ENCODE data around the gene CD9.

Gene CD9

GRCh38 chr12:6273205-6273540 is 73.0 kb downstream of the CD9 start:
- DNase-seq (ENCODE audit: low read depth in 4 of 4, low spot score in 1 of 4), result no peak

GRCh38 chr12:6273541-6274230 is 73.5 kb downstream of the CD9 start:
- no peak for DNase-seq (ENCODE audit: low read depth in 4 of 4, low spot score in 1 of 4)

- no peak for DNase-seq (ENCODE audit: low read depth in 4 of 4, low spot score in 1 of 4)
These were observed 74.3 kb downstream of the CD9 start for GRCh38 chr12:6274231-6275221.

GRCh38 chr12:6275928-6276887 is 76.0 kb downstream of the CD9 start:
- no peak for DNase-seq (ENCODE audit: low read depth in 4 of 4, low spot score in 1 of 4)

- no peak for DNase-seq (ENCODE audit: low read depth in 4 of 4, low spot score in 1 of 4)
These were observed 76.9 kb downstream of the CD9 start for GRCh38 chr12:6276956-6277620.

- DNase-seq (ENCODE audit: low read depth in 4 of 4, low spot score in 1 of 4), result peak in 2 of 4 experiments; percentile 13 to 46
These were observed 77.8 kb downstream of the CD9 start for GRCh38 chr12:6277982-6278438.

- DNase-seq (ENCODE audit: low read depth in 4 of 4, low spot score in 1 of 4), result peak; percentile 54 to 77 (median 74)
These were observed 78.4 kb downstream of the CD9 start for GRCh38 chr12:6278439-6279255.

GRCh38 chr12:6279256-6279628 is 79.0 kb downstream of the CD9 start:
- no peak for DNase-seq (ENCODE audit: low read depth in 4 of 4, low spot score in 1 of 4)

GRCh38 chr12:6279631-6280030 is 79.4 kb downstream of the CD9 start:
- DNase-seq (ENCODE audit: low read depth in 4 of 4, low spot score in 1 of 4), result no peak

GRCh38 chr12:6280053-6280469 is 79.9 kb downstream of the CD9 start:
- DNase-seq (ENCODE audit: low read depth in 4 of 4, low spot score in 1 of 4), result no peak

- DNase-seq (ENCODE audit: low read depth in 4 of 4, low spot score in 1 of 4), result no peak
These were observed 80.5 kb downstream of the CD9 start for GRCh38 chr12:6280672-6281071.

- DNase-seq (ENCODE audit: low read depth in 4 of 4, low spot score in 1 of 4), result no peak
These were observed 81.0 kb downstream of the CD9 start for GRCh38 chr12:6281081-6281809.

- no peak for DNase-seq (ENCODE audit: low read depth in 4 of 4, low spot score in 1 of 4)
These were observed 82.2 kb downstream of the CD9 start for GRCh38 chr12:6282453-6282840.

GRCh38 chr12:6284273-6284672 is 84.1 kb downstream of the CD9 start:
- no peak for DNase-seq (ENCODE audit: low read depth in 4 of 4, low spot score in 1 of 4)

- peak; percentile 25 to 40 (median 33) for DNase-seq (ENCODE audit: low read depth in 4 of 4, low spot score in 1 of 4)
These were observed 84.9 kb downstream of the CD9 start for GRCh38 chr12:6285063-6285477.

- no peak for DNase-seq (ENCODE audit: low read depth in 4 of 4, low spot score in 1 of 4)
These were observed 85.5 kb downstream of the CD9 start for GRCh38 chr12:6285532-6286306.

Data from stimulated activated CD4-positive, alpha-beta T cell treated with anti-CD3 and anti-CD28 coated beads, Interleukin-1b, Interleukin-23, amount 100 ng/mL, for 24 hours (primary cell).